BJ (cell line): ENCODE measurements around the gene SOX13. TPM values are rescaled to one million over a fixed set of nuclear protein-coding genes. Genes with fewer than 3 reads are reported as not detected.

Source experiments
- CTCF ChIA-PET: fragments of 350-600 bp; formaldehyde crosslinking; extraction: SDS; loops from one replicate; lab custom pipeline; 2021; ENCODE audit warnings: antibody characterized with exemption, inconsistent platforms; lab: Yijun Ruan, JAX
- POLR2A ChIA-PET: fragments of 300-600 bp; sonication (Branson Sonifier 250); formaldehyde crosslinking; extraction: SDS; loops from one replicate; lab custom pipeline; 2021; ENCODE audit warnings: antibody characterized with exemption; lab: Charles Lee
- DNase-seq: peaks from one replicate; pipeline ENCODE4 v3.0.0-alpha.2; 2011; ENCODE audit warnings: low read depth
- H3K27me3 ChIP-seq: 2 replicates; pipeline ENCODE4 v1.6.0; 2011; ENCODE audit warnings: low read length; ENCODE audit not compliant: control insufficient read depth, insufficient read depth
- H3K36me3 ChIP-seq: 2 replicates; pipeline ENCODE4 v1.5.1; 2011; ENCODE audit warnings: low read length; ENCODE audit not compliant: control insufficient read depth, insufficient read depth
- H3K4me3 ChIP-seq: 2 replicates; pipeline ENCODE4 v1.5.1; 2011; ENCODE audit warnings: low read depth, mild to moderate bottlenecking, control low read depth, low read length
- polyA plus RNA-seq: library from polyadenylated mRNA; depleted of rRNA; stranded (reverse); fragments of >200 nt; gene quantifications from 2 replicates; pipeline ENCODE4 v1.2.3, GENCODE V29; 2011
- TF ChIP-seq, protein P1 (sequence below): IDR thresholded peaks from 2 replicates; pipeline ENCODE4 v1.5.1; 2011; ENCODE audit warnings: low read depth, mild to moderate bottlenecking, control low read depth, inconsistent platforms, low read length, moderate library complexity; ENCODE audit not compliant: insufficient read depth

Gene SOX13
- polyA plus RNA-seq, 1 experiment = 9.5 TPM

DNA sequence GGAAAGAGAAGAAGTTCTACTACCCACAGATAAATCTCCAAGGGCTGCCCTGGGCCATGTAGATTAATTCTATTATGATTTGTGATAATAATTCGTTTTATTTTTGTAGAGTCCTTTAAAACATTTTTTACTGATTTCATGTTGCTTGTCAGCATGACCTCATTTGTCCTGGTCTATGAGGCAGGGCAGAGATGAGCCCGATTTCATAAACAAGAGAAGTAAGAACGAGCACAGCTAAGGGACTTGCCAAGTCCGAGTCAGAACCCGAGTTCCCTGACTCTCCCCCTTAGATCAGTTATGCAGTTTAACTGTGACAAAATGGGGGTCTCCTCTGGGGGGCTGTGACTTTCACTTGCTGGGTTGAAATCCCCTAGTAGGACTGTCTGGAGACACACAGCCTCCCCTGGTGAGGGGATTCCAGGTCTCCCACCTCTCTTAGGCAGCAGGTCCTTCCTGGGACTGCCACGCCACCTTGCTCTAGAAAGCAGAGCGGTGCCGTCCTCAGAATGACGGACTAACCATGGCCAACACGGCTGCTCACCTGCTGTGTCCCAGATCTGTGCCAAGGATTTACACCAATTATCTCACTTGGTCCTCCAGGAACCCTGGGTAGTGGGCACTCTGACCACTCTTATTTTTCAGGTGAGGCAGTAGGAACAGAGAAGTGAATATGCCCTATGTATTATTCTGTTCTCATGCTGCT, 31.0 kb upstream of the SOX13 start:
- Histone ChIP-seq H3K27me3 (0 out of 2 replicates have a peak, but pooled peaks cover 4% of the 10 kb centered on the region), H3K36me3 (no peaks in the 10 kb centered on the region), H3K4me3 (no peak overlapping the region)
- TF ChIP-seq, protein P1, sequence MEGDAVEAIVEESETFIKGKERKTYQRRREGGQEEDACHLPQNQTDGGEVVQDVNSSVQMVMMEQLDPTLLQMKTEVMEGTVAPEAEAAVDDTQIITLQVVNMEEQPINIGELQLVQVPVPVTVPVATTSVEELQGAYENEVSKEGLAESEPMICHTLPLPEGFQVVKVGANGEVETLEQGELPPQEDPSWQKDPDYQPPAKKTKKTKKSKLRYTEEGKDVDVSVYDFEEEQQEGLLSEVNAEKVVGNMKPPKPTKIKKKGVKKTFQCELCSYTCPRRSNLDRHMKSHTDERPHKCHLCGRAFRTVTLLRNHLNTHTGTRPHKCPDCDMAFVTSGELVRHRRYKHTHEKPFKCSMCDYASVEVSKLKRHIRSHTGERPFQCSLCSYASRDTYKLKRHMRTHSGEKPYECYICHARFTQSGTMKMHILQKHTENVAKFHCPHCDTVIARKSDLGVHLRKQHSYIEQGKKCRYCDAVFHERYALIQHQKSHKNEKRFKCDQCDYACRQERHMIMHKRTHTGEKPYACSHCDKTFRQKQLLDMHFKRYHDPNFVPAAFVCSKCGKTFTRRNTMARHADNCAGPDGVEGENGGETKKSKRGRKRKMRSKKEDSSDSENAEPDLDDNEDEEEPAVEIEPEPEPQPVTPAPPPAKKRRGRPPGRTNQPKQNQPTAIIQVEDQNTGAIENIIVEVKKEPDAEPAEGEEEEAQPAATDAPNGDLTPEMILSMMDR = no peak
- CTCF ChIA-PET = no interaction called here
- POLR2A ChIA-PET = no interaction called here
- DNase-seq = no peak

DNA sequence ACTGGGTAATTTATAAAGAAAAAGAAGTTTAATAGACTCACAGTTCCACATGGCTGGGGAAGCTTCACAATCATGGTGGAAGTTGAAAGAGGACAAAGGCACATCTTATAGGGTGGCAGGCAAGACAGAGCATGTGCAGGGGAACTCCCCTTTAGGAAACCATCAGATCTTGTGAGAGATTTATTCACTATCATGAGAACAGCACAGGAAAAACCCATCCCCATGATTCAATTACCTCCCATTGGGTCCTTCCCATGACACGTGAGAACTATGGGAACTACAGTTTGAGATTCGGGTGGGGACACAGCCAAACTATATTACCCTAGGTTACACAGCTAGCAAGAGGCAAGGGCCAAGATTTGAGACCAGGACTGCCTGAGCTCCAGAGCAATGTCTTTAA, 30.4 kb upstream of the SOX13 start:
- no peak for DNase-seq
- ChIA-PET POLR2A (no interaction called here), CTCF (no interaction called here)
- Histone ChIP-seq H3K36me3 (no peaks in the 10 kb centered on the region), H3K27me3 (0 out of 2 replicates have a peak, but pooled peaks cover 1% of the 10 kb centered on the region), H3K4me3 (no peak overlapping the region)
- TF ChIP-seq, protein P1 = no peak

DNA sequence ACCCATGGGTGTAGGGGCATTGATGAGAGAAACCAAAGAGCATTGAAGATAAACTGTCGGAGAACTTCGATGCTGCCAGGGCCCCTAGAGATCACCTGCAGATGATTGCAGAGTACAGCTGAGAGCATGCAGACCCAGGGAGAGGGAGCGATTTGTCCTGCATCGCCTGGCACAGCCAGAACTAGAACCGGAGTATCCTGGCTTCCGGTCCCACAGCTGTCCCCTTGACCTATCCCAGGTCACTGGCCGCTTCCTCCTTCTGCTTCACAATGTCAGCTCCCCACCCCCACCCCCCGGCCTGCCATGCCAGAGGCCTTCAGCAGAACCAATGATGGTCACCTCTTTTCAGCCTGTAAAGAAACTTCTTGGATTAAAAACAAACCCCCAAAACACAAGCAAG, 29.2 kb upstream of the SOX13 start:
- TF ChIP-seq, protein P1 = no peak
- Histone ChIP-seq H3K27me3 (0 out of 2 replicates have a peak, but pooled peaks cover 1% of the 10 kb centered on the region), H3K36me3 (no peaks in the 10 kb centered on the region), H3K4me3 (no peak overlapping the region)
- ChIA-PET CTCF (no interaction called here), POLR2A (no interaction called here)
- DNase-seq = no peak

DNA sequence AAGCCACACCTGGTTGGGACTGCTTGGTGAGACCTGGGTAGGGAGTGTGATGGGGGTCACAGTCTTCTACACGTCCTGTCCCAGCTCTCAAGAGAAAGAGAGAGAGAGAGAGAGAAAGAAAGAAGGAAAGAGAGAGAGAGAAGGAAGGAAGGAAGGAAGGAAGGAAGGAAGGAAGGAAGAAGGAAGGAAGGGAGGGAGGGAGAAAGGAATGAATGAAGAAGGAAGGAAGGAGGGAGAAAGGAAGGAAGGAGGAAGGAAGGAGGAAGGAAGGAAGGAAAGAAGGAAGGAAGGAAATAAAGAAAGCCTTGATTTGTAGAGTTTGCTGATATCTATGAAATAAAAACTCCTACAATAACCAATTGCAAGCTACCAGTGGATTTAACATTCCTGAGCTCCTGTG, 28.5 kb upstream of the SOX13 start:
- Histone ChIP-seq H3K27me3 (no peaks in the 10 kb centered on the region), H3K4me3 (no peak overlapping the region), H3K36me3 (no peaks in the 10 kb centered on the region)
- no peak for DNase-seq
- CTCF ChIA-PET = no interaction called here
- TF ChIP-seq, protein P1 = no peak
- POLR2A ChIA-PET = no interaction called here

DNA sequence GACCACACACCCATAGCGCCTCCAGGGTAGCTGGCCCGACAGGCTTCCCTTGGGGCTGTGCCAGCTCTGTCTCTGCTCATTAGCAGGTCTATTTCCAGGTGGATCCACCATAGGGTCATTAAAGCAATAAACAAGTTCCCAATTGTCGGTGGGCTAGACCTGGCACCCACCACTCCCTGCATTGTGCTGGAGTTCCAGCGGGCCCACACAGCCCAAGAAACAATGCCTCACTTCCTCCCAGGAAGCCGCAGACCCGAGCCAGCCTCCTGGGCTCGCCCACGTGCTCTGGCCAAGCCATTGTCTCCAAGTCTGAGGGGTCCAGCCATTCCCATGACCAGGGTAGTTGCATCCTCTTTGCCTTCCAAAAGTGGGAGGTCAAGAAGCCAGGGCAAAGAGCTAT, 27.5 kb upstream of the SOX13 start:
- ChIA-PET POLR2A (no interaction called here), CTCF (interaction anchor here (0.6 to 1.0 kb wide), 2 partner anchors 16 to 58 kb away, joined by 3 read pairs; no protein-coding TSS in a partner anchor)
- Histone ChIP-seq H3K27me3 (no peaks in the 10 kb centered on the region), H3K36me3 (no peaks in the 10 kb centered on the region), H3K4me3 (no peak overlapping the region)
- TF ChIP-seq, protein P1 = no peak
- no peak for DNase-seq
